ENCODE results near the gene UVRAG. TPM values are rescaled to one million over a fixed set of nuclear protein-coding genes. Genes with fewer than 3 reads are reported as not detected.

Gene UVRAG
- total RNA-seq, 1 donor from 2014 or later = 20.7 TPM

- Mint-ChIP-seq H3K4me1 (ENCODE audit: unreplicated experiment) (no peaks in the 10 kb centered on the region), H3K9me3 (no peaks in the 10 kb centered on the region), H3K27me3 (no peaks in the 10 kb centered on the region), H3K27ac (no peak overlapping the region), H3K36me3 (peaks cover 6% of the 10 kb centered on the region), H3K4me3 (no peak overlapping the region)
- DNase-seq (ENCODE audit: extremely low spot score, unreplicated experiment) = no peak
- no peak for TF ChIP-seq CTCF (conservative IDR thresholded peaks at IDR 0.05)
These were observed 95.6 kb downstream of the UVRAG start for GRCh38 chr11:75910426-75911145.

GRCh38 chr11:75911459-75911858, 96.4 kb downstream of the UVRAG start:
- Mint-ChIP-seq H3K9me3 (no peaks in the 10 kb centered on the region), H3K27me3 (no peaks in the 10 kb centered on the region), H3K4me3 (no peak overlapping the region), H3K27ac (no peak overlapping the region), H3K4me1 (ENCODE audit: unreplicated experiment) (no peaks in the 10 kb centered on the region), H3K36me3 (peaks cover 8% of the 10 kb centered on the region)
- no peak for DNase-seq (ENCODE audit: extremely low spot score, unreplicated experiment)
- no peak for TF ChIP-seq CTCF (conservative IDR thresholded peaks at IDR 0.05)

GRCh38 chr11:75913984-75914383, 99.0 kb downstream of the UVRAG start:
- TF ChIP-seq CTCF (conservative IDR thresholded peaks at IDR 0.05) = no peak
- H3K27me3 Mint-ChIP-seq = no peaks in the 10 kb centered on the region
- H3K4me3 Mint-ChIP-seq = no peak overlapping the region
- no peak for DNase-seq (ENCODE audit: extremely low spot score, unreplicated experiment)
- H3K4me1 Mint-ChIP-seq (ENCODE audit: unreplicated experiment) = no peaks in the 10 kb centered on the region
- H3K27ac Mint-ChIP-seq = no peak overlapping the region
- peaks cover 12% of the 10 kb centered on the region for H3K36me3 Mint-ChIP-seq
- peaks cover 6% of the 10 kb centered on the region for H3K9me3 Mint-ChIP-seq

GRCh38 chr11:75916882-75917281, 101.9 kb downstream of the UVRAG start:
- no peak for DNase-seq (ENCODE audit: extremely low spot score, unreplicated experiment)
- H3K27me3 Mint-ChIP-seq = no peaks in the 10 kb centered on the region
- peaks cover 16% of the 10 kb centered on the region for H3K36me3 Mint-ChIP-seq

GRCh38 chr11:75918331-75918730, 103.3 kb downstream of the UVRAG start:
- Mint-ChIP-seq H3K4me1 (ENCODE audit: unreplicated experiment) (peaks cover 6% of the 10 kb centered on the region), H3K36me3 (peaks cover 16% of the 10 kb centered on the region), H3K27ac (no peak overlapping the region), H3K4me3 (no peak overlapping the region), H3K9me3 (peaks cover 6% of the 10 kb centered on the region), H3K27me3 (no peaks in the 10 kb centered on the region)
- no peak for DNase-seq (ENCODE audit: extremely low spot score, unreplicated experiment)
- no peak for TF ChIP-seq CTCF (conservative IDR thresholded peaks at IDR 0.05)

More at GRCh38 chr11:75916882-75917281, 101.9 kb downstream of the UVRAG start:
- Mint-ChIP-seq H3K9me3 (peaks cover 6% of the 10 kb centered on the region), H3K27ac (no peak overlapping the region), H3K4me1 (ENCODE audit: unreplicated experiment) (peaks cover 6% of the 10 kb centered on the region), H3K4me3 (no peak overlapping the region)
- TF ChIP-seq CTCF (conservative IDR thresholded peaks at IDR 0.05) = no peak
